CD4-positive, alpha-beta T cell (primary cell): ENCODE data around the gene WIPF1. TPM values are rescaled to one million over a fixed set of nuclear protein-coding genes. Genes with fewer than 3 reads are reported as not detected.
A peak's percentile ranks its signal among the peaks of the same experiment; 100 is the strongest.

Experiments
- ATAC-seq: fragments of 200-7000 bp; cut with Tn5 transposase; one replicate; pipeline ENCODE4 v1.10.0; 2022; ENCODE audit warnings: mild to moderate bottlenecking; ENCODE audit not compliant: poor library complexity
- CTCF ChIA-PET: fragments of 350-600 bp; sonication (Branson Sonifier 250); formaldehyde crosslinking; loops from one replicate; lab custom pipeline; 2021; ENCODE audit warnings: antibody characterized with exemption, inconsistent platforms; lab: Charles Lee
- POLR2A ChIA-PET: fragments of 350-600 bp; sonication (Branson Sonifier 250); formaldehyde crosslinking; loops from one replicate; lab custom pipeline; 2021; ENCODE audit warnings: antibody characterized with exemption, inconsistent platforms; lab: Charles Lee
- DNase-seq, 14 experiments: peaks; one replicate each; pipeline ENCODE4 v3.0.0-alpha.2; 2013 to 2020; ENCODE audit warnings: mixed read lengths in 2 of 14
- H3K27ac ChIP-seq, 2 donors: one replicate each; pipeline versions ENCODE4 v1.5.1 to v1.7.0; 2013; ENCODE audit warnings: low read length in 2 of 2, low read depth in 1 of 2, mild to moderate bottlenecking in 1 of 2
- H3K27me3 ChIP-seq, 2 experiments: 1 replicate in 1 of 2; 2 replicates in 1 of 2; pipeline versions ENCODE4 v1.6.1 to v1.7.0; 2013; ENCODE audit warnings: low read length in 2 of 2, control low read depth in 1 of 2, mild to moderate bottlenecking in 1 of 2, moderate library complexity in 1 of 2; ENCODE audit not compliant: insufficient read depth in 2 of 2, control insufficient read depth in 1 of 2
- H3K36me3 ChIP-seq: one replicate; pipeline ENCODE4 v1.6.1; 2013; ENCODE audit warnings: low read length, control low read depth; ENCODE audit not compliant: insufficient read depth
- H3K4me1 ChIP-seq: one replicate; pipeline ENCODE4 v1.6.1; 2013; ENCODE audit warnings: low read length, control low read depth; ENCODE audit not compliant: insufficient read depth
- H3K4me3 ChIP-seq: one replicate; pipeline ENCODE4 v1.5.1; 2013; ENCODE audit warnings: mild to moderate bottlenecking, low read length, moderate library complexity
- H3K9me3 ChIP-seq, 2 experiments: 1 replicate in 1 of 2; 2 replicates in 1 of 2; pipeline versions ENCODE4 v1.6.1 to v1.7.0; 2013; ENCODE audit warnings: low read length in 2 of 2, mild to moderate bottlenecking in 2 of 2, control low read depth in 1 of 2, moderate library complexity in 1 of 2; ENCODE audit not compliant: control insufficient read depth in 1 of 2, insufficient read depth in 1 of 2
- H3K27ac Mint-ChIP-seq: one replicate; pipeline ENCODE4 v1.8.0; 2020; ENCODE audit warnings: mixed read lengths
- H3K27me3 Mint-ChIP-seq: one replicate; pipeline ENCODE4 v1.8.0; 2021; ENCODE audit warnings: mixed read lengths
- H3K36me3 Mint-ChIP-seq: one replicate; pipeline ENCODE4 v1.8.0; 2021; ENCODE audit warnings: low read depth, mixed read lengths
- H3K4me1 Mint-ChIP-seq: one replicate; pipeline ENCODE4 v1.8.0; 2021; ENCODE audit warnings: low read depth, mixed read lengths
- H3K4me3 Mint-ChIP-seq: one replicate; pipeline ENCODE4 v1.8.0; 2020; ENCODE audit warnings: mild to moderate bottlenecking, mixed read lengths
- H3K9me3 Mint-ChIP-seq: one replicate; pipeline ENCODE4 v1.8.0; 2020; ENCODE audit warnings: mixed read lengths
- intact Hi-C, 2 experiments: fragments of 100-400 bp; cut with DNase I in 1 of 2; cut with micrococcal nuclease in 1 of 2; formaldehyde crosslinking; loops; one replicate each; pipeline versions ENCODE4 v1.15.1 to v1.9.0; 2023 to 2025; cut with DNase I, micrococcal nuclease
- total RNA-seq, 174 experiments: library from RNA in 2 of 174; stranded (reverse) in 2 of 174; gene quantifications; one replicate each; pipeline ENCODE4 v1.2.3 and lab custom pipeline; 2021 to 2026
- TF ChIP-seq, protein P1 (sequence below): fragments of 200-600 bp; IDR thresholded peaks from one replicate; pipeline ENCODE4 v1.8.0; 2022; ENCODE audit warnings: antibody characterized with exemption, mild to moderate bottlenecking

The WIPF1 gene
- total RNA-seq, 2 experiments from 2014 or later: 237 to 264 TPM

DNA sequence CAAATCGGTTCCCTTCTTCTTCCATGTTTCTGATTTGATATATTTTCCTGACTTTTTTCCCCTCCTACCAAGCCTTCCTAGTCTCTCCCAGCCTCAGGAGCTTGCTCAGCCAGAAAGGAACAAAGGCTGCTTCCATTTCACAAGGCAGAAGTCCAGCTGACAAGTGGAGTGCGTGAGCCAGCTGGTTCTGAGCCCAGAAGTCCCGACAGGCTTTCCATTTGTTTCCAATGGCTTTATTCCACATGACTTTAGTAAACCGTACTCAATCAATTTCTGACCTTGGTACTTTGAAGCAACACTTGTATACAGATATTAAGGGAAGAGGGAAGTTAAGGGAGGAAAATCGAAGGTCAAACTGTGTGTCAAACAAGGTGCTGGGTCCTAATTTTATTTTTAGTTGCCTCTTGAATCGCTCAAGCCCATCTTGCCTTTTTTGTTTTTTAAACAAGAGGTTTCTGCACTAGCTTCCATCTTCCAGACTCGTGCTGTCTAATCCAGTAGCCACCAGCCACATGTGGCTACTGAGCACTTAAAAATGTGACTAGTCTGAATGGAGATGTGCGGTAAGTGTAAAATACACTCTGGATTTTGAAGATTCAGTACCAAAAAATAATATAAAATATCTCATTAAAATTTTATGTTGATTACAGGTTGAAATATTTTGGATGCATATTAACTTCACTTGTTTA is 36.2 kb downstream of the WIPF1 start:
- Mint-ChIP-seq H3K4me1 (peaks cover 5% of the 10 kb centered on the region), H3K36me3 (peaks cover 88% of the 10 kb centered on the region), H3K27me3 (no peaks in the 10 kb centered on the region), H3K9me3 (no peaks in the 10 kb centered on the region), H3K4me3 (no peak overlapping the region), H3K27ac (peak overlapping the region; percentile 63)
- Histone ChIP-seq H3K4me1 (peaks cover 2% of the 10 kb centered on the region), H3K9me3 (no peaks in the 10 kb centered on the region), H3K27me3 (no peaks in the 10 kb centered on the region), H3K36me3 (peaks cover 86% of the 10 kb centered on the region), H3K27ac (peak overlapping the region in 1 of 2 donors; percentile 29), H3K4me3 (no peak overlapping the region)
- DNase-seq (no peak), ATAC-seq (no peak)
- ChIA-PET POLR2A (interaction anchor here (0.7 to 1.9 kb wide), 5 partner anchors 13 to 74 kb away, joined by 3 to 4 read pairs (median 3); partner anchors contain the start of gene GPR155), CTCF (interaction anchor here (0.7 to 1.8 kb wide), 2 partner anchors 11 to 136 kb away, joined by 3 to 5 read pairs; no protein-coding TSS in a partner anchor)
- intact Hi-C loops: no loop called here
- TF ChIP-seq, protein P1, sequence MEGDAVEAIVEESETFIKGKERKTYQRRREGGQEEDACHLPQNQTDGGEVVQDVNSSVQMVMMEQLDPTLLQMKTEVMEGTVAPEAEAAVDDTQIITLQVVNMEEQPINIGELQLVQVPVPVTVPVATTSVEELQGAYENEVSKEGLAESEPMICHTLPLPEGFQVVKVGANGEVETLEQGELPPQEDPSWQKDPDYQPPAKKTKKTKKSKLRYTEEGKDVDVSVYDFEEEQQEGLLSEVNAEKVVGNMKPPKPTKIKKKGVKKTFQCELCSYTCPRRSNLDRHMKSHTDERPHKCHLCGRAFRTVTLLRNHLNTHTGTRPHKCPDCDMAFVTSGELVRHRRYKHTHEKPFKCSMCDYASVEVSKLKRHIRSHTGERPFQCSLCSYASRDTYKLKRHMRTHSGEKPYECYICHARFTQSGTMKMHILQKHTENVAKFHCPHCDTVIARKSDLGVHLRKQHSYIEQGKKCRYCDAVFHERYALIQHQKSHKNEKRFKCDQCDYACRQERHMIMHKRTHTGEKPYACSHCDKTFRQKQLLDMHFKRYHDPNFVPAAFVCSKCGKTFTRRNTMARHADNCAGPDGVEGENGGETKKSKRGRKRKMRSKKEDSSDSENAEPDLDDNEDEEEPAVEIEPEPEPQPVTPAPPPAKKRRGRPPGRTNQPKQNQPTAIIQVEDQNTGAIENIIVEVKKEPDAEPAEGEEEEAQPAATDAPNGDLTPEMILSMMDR: no peak

DNA sequence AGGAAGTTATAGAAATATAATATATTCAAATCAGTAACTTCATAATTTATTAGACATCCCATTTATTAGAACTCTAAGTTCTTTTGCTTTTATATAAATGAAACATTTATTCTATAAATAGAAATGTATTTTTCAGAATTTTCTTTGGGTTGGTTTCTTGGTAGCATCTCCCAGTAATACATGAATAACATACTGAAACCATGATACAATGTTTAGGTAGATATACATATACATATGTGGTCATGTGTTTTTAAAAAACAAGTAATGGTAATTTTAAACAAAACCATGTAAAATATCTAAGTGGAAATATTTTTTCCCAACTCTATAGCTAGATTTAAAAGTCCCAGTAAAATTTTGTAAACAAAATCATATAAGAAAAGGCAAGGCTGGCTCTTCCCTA is 36.9 kb downstream of the WIPF1 start:
- Mint-ChIP-seq H3K9me3 (no peaks in the 10 kb centered on the region), H3K27me3 (no peaks in the 10 kb centered on the region), H3K36me3 (peaks cover 89% of the 10 kb centered on the region), H3K27ac (peak overlapping the region; percentile 63), H3K4me3 (no peak overlapping the region), H3K4me1 (peaks cover 12% of the 10 kb centered on the region)
- TF ChIP-seq, protein P1: no peak
- H3K4me1 ChIP-seq: peaks cover 2% of the 10 kb centered on the region
- no peak for DNase-seq
- no peaks in the 10 kb centered on the region for H3K9me3 ChIP-seq
- H3K27ac ChIP-seq: peak overlapping the region in 1 of 2 donors; percentile 29
- intact Hi-C loops: no loop called here
- no peaks in the 10 kb centered on the region for H3K27me3 ChIP-seq
- ChIA-PET POLR2A (interaction anchor here (0.7 kb wide), 1 partner anchor 43 kb away, joined by 3 read pairs; no protein-coding TSS in a partner anchor), CTCF (interaction anchor here (0.9 to 1.8 kb wide), 3 partner anchors 17 to 136 kb away, joined by 3 to 5 read pairs (median 3); no protein-coding TSS in a partner anchor)
- H3K36me3 ChIP-seq: peaks cover 79% of the 10 kb centered on the region
- no peak overlapping the region for H3K4me3 ChIP-seq
- no peak for ATAC-seq

DNA sequence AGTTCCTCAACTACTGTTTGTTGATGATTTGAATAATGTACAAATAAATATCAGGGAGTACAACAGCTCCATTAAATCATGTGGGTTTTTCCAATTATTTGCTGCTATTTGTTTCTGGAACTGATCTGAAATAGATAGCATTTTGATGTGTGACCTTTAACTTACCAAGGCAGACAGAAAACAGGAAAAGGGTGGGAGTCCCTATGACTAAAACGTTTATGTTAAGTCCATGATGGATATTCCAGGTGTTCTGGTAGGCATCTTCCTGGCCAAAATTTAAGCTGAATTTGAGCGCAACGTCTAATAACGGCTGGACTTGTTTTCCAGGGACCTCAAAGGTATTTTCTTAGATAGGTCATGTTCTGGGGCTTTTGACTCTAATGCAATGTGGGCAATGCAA is 41.6 kb downstream of the WIPF1 start:
- CTCF ChIA-PET: interaction anchor here (0.8 to 2.7 kb wide), 5 partner anchors 9 to 193 kb away, joined by 3 to 9 read pairs (median 6); no protein-coding TSS in a partner anchor
- Mint-ChIP-seq H3K4me3 (no peak overlapping the region), H3K9me3 (peaks cover 2% of the 10 kb centered on the region), H3K27me3 (no peaks in the 10 kb centered on the region), H3K27ac (peak overlapping the region; percentile 76), H3K36me3 (peaks cover 56% of the 10 kb centered on the region), H3K4me1 (peaks cover 41% of the 10 kb centered on the region)
- Histone ChIP-seq H3K4me3 (no peak overlapping the region), H3K27me3 (no peaks in the 10 kb centered on the region), H3K27ac (no peak overlapping the region), H3K9me3 (no peaks in the 10 kb centered on the region), H3K4me1 (peaks cover 36% of the 10 kb centered on the region), H3K36me3 (peaks cover 34% of the 10 kb centered on the region)
- DNase-seq: no peak
- ATAC-seq: no peak
- TF ChIP-seq, protein P1: no peak
- intact Hi-C loops: loop anchor here in 1 of 2 experiments (5.0 kb wide), 1 partner anchor 64 kb away; no protein-coding TSS in a partner anchor
- POLR2A ChIA-PET: interaction anchor here (0.8 to 2.8 kb wide), 12 partner anchors 9 to 132 kb away, joined by 3 to 16 read pairs (median 4); partner anchors contain the start of genes GPR155 and WIPF1
